ENCODE measurements around the gene FUT8. TPM values are rescaled to one million over a fixed set of nuclear protein-coding genes. Genes with fewer than 3 reads are reported as not detected.
"Not testable (repeated sequence)": the region's sequence is repeated elsewhere in the genome, so short reads cannot be mapped to it uniquely, and the experiment has no call there.

FUT8 gene
- total RNA-seq, 1 donor from 2014 or later: 7.8 TPM

DNA sequence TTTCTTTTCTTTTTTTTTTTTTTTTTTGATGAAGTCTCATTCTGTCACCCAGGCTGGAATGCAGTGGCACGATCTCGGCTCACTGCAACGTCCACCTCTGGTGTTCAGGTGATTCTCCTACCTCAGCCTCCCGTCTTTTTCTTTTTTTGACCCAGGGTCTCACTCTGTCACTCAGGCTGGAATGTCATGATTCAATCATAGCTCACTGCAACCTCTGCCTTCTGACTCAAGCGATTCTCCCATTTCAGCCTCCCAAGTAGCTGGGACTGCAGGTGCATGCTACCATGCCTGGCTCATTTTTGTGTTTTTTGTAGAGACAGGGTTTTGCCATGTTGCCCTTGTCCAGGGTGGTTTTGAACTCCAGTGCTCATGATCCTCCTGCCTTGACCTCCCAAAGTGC, 12.0 kb downstream of the FUT8 start:
- DNase-seq: no peak
- TF ChIP-seq, protein P1, sequence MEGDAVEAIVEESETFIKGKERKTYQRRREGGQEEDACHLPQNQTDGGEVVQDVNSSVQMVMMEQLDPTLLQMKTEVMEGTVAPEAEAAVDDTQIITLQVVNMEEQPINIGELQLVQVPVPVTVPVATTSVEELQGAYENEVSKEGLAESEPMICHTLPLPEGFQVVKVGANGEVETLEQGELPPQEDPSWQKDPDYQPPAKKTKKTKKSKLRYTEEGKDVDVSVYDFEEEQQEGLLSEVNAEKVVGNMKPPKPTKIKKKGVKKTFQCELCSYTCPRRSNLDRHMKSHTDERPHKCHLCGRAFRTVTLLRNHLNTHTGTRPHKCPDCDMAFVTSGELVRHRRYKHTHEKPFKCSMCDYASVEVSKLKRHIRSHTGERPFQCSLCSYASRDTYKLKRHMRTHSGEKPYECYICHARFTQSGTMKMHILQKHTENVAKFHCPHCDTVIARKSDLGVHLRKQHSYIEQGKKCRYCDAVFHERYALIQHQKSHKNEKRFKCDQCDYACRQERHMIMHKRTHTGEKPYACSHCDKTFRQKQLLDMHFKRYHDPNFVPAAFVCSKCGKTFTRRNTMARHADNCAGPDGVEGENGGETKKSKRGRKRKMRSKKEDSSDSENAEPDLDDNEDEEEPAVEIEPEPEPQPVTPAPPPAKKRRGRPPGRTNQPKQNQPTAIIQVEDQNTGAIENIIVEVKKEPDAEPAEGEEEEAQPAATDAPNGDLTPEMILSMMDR (IDR thresholded peaks at IDR 0.05; ENCODE audit: borderline replicate concordance): no peak
- Histone ChIP-seq H3K4me3 (no peak overlapping the region), H3K27ac (replicated peaks) (no peak overlapping the region), H3K4me1 (peaks cover 6% of the 10 kb centered on the region), H3K27me3 (ENCODE audit: low read depth) (no peaks in the 10 kb centered on the region), H3K36me3 (no peaks in the 10 kb centered on the region), H3K9me3 (replicated peaks) (no peaks in the 10 kb centered on the region)
- intact Hi-C loops (cut with micrococcal nuclease): no loop called here

DNA sequence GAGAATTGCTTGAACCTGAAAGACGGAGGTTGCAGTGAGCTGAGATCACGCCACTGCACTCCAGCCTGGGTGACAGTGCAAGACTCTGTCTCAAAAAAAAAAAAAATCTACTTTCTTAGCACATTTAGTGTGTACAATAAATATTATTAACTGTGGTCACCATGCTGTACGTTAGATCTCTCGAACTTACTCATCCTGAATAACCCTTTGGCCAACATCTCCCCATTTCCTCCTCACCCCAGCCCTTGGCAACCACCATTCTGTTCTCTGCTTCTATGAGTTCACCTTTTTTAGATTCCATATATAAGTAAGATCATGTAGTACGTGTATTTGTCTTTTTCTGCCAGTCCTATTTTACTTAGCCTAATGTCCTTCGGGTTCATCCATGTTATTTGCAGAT, 13.4 kb downstream of the FUT8 start:
- TF ChIP-seq, protein P1 (IDR thresholded peaks at IDR 0.05; ENCODE audit: borderline replicate concordance): no peak
- Histone ChIP-seq H3K36me3 (no peaks in the 10 kb centered on the region), H3K4me3 (no peak overlapping the region), H3K27ac (replicated peaks) (no peak overlapping the region), H3K9me3 (replicated peaks) (no peaks in the 10 kb centered on the region), H3K27me3 (ENCODE audit: low read depth) (no peaks in the 10 kb centered on the region), H3K4me1 (peaks cover 6% of the 10 kb centered on the region)
- DNase-seq: no peak
- intact Hi-C loops (cut with micrococcal nuclease): no loop called here

DNA sequence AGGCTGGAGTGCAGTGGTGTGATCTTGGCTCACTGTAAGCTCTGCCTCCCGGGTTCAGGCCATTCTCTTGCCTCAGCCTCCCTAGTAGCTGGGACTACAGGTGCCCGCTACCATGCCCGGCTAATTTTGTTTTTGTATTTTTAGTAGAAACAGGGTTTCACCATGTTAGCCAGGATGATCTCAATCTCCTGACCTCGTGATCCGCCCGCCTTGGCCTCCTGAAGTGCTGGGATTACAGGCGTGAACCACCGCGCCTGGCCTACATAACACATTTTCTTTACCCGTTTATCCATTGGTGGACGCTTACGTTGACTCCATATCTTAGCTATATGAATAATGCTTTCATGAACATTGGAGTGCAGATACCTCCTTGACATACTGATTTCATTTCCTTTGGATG, 14.4 kb downstream of the FUT8 start:
- intact Hi-C loops (cut with micrococcal nuclease): not testable (repeated sequence)

DNA sequence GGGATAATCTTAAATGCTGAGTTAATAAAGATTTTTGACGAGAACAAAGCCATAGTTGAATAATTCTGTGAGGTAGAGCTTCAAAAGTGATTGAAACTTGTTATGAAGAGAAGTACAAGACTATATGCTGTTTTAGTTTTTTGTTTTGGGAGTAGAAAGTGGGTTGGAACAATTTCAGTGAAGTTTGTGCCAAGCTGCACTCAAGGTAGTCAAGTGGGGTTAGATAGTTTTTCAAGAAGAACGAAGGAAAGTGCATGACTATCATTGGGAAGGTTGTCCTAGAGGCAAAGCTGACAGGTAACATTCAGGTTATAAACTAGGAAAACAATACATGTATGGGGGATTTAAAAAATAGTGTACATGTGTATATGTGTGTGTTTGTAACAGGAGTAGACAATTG, 16.2 kb downstream of the FUT8 start:
- Histone ChIP-seq H3K27me3 (ENCODE audit: low read depth) (no peaks in the 10 kb centered on the region), H3K27ac (replicated peaks) (no peak overlapping the region), H3K4me3 (no peak overlapping the region), H3K36me3 (no peaks in the 10 kb centered on the region), H3K9me3 (replicated peaks) (no peaks in the 10 kb centered on the region), H3K4me1 (peaks cover 23% of the 10 kb centered on the region)
- intact Hi-C loops (cut with micrococcal nuclease): no loop called here
- TF ChIP-seq, protein P1 (IDR thresholded peaks at IDR 0.05; ENCODE audit: borderline replicate concordance): no peak
- DNase-seq: no peak

More for the DNA sequence above, 14.4 kb downstream of the FUT8 start:
- not testable (repeated sequence) for H3K4me1 ChIP-seq; H3K9me3 ChIP-seq (replicated peaks); H3K27ac ChIP-seq (replicated peaks); H3K4me3 ChIP-seq; H3K27me3 ChIP-seq (ENCODE audit: low read depth); DNase-seq; H3K36me3 ChIP-seq

DNA sequence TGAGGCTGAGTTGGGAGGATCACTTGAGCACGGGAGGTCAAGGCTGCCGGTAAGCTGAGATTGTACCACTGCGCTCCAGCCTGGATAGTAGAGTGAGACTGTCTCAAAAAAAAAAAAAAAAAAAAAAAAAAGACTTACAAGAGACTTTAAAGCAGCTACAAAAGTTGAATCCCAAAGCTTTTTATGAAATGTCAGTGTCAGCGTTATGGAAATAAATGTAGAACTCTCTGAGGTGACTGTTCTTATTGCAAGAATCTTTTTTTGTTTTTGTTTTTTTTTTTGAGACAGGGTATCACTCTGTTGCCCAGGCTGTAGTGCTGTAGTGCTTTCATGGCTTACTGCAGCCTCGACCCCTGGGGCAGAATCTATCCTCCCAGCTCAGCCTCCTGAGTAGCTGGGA, 17.2 kb downstream of the FUT8 start:
- H3K36me3 ChIP-seq: no peaks in the 10 kb centered on the region
- H3K27me3 ChIP-seq (ENCODE audit: low read depth): no peaks in the 10 kb centered on the region
- TF ChIP-seq, protein P1 (IDR thresholded peaks at IDR 0.05; ENCODE audit: borderline replicate concordance): no peak
- no peak for DNase-seq
- peaks cover 23% of the 10 kb centered on the region for H3K4me1 ChIP-seq
- H3K27ac ChIP-seq (replicated peaks): no peak overlapping the region
- H3K9me3 ChIP-seq (replicated peaks): peaks cover under 1% of the 10 kb centered on the region
- H3K4me3 ChIP-seq: no peak overlapping the region
- intact Hi-C loops (cut with micrococcal nuclease): no loop called here

DNA sequence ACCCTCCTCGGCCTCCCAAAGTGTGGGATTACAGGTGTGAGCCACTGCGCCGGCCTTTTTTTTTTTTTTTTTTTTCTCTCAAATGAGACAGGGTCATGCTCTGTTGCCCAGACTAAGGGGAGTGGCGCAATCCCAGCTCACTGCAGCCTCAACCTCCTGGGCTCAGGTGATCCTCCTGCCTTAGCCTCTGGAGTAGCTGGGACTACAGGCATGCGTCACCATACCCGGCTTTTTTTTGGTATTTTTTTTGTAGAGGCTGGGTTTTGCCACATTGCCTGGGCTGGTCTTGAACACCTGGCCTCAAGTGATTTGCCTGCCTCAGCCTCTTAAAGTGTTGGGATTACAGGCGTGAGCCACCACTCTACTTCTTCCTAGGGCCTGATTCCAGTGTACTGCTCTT, 18.7 kb downstream of the FUT8 start:
- no peak overlapping the region for H3K4me3 ChIP-seq
- H3K9me3 ChIP-seq (replicated peaks): peaks cover 12% of the 10 kb centered on the region
- no peaks in the 10 kb centered on the region for H3K27me3 ChIP-seq (ENCODE audit: low read depth)
- DNase-seq: no peak
- peaks cover 23% of the 10 kb centered on the region for H3K4me1 ChIP-seq
- intact Hi-C loops (cut with micrococcal nuclease): no loop called here
- TF ChIP-seq, protein P1 (IDR thresholded peaks at IDR 0.05; ENCODE audit: borderline replicate concordance): no peak
- H3K27ac ChIP-seq (replicated peaks): no peak overlapping the region
- H3K36me3 ChIP-seq: no peaks in the 10 kb centered on the region
